ENCODE data around the gene CEP85.
A peak's percentile ranks its signal among the peaks of the same experiment; 100 is the strongest.

The CEP85 gene

DNA sequence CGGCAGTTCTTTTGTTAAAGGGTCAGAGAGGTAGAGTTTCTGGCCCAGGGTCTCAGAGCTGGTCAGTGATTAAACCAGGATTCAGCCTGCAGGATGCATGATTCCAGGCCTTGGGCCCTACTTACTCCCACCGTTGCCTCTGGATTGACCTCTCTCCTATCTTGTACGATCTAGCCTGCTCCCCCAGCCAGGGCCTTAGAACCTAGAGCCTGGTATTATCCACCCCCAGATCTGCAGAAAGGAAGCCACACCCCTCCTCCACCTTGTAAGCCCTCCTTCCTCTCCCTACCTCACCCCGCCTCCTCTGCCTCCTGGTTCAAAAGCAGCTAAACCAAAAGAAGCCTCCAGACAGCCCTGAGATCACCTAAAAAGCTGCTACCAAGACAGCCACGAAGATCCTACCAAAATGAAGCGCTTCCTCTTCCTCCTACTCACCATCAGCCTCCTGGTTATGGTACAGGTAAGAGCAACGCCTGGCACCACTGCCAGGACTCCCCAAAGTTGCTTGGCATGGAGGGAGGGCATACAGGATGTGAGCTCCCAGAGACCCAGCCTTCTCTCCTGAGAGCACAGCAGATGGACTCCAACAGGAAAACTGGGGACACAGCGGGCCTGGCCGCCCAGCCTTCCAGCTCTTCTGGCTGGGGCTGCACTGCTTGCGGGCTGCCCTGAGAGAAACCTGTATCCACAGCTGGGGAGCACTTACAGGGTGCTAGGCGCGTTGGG lies 83.8 kb downstream of the CEP85 start, which contains the start of gene CD52:
CD52 (plus strand) TSS at position 347 of the 726 bp plus-strand sequence; CDS start at position 407, 60 bp downstream.
- DNase-seq = no peak

DNA sequence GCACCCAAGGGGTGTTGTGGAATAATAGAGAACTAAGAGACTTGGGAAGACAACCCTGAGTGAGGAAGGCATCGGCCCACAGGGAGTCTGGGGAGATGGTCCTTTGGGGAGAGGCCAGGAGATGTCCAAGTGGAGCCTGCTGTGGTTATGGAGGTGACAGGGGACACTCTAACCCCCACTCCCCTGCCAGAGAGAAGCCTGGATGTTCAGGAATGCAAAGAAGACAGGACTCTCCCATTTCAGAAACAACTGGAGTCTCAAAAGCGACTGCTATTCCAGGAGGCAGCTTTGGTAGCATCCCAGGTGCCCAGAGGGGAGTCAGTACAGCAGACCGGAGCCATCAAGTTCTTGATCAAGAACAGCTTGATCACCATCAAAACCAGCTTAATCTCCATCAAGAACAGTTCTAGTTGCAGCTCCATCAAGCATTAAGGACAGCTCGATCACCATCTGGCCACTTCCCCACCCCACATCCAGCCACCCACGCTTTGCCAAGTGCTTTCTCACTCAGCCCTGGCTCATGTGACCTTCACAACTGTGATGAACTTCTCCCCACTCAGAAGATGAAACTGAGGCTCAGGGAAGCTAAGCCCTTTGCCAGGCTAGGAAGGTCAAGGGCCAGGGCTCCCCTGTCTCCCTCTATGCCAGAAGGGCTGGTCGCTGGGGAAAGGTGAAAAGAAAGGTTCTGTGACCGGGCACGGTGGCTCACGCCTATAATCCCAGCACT lies 84.5 kb downstream of the CEP85 start:
- DNase-seq = no peak

DNA sequence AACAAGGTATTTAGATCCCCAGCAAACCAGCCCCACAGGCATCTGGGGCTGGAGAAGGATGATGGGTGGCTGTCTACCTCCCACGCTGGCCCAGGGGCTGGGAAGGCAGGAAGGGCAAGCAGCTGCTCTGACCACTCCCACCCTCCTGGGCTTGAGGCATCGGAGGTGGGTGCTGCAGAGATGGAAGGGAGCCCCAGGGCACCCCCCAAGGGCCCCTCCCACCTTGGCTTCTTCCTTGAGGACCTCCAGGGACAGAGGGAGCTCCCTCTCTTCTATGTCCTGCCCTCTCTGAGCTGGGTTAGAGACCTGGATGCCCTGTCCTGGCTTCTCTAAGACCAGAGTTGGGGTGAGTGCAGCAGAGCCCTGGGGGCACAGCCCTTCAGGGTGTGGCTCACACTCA lies 86.9 kb downstream of the CEP85 start:
- DNase-seq = no peak

DNA sequence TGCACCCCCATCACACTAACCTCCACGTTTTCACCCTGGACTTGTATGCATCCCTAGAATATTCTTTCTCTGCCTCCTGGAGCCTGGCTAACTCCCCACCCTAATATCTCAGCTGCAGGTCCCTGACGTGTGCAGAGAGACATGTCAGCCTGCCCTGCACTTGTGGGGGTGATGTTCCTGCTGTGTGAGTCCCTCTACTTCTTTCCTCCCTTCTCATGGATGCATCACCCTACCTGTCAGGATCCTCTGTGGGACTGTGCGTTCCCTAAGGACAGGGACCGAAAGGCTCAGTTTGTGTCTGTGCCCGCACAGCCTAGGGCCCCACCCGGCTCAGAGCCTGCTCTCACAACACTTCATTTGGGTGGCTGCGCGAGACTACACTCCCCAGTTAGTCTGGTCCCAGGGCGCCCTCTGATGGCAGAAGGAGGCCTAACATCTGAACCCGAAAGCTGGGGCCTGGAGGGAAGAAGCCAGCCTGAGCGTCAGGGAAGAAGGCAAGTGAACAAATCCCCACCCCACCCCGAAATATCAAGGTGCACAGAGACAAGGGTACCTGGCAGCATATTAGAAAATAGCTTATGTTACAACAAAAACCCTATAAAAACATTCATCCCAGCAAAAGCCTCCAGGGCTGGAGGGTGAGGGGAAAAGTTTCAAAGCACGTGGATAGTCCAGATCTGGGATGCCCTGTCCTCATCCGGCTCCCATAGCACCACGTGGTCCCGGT lies 87.5 kb downstream of the CEP85 start:
- DNase-seq = peak; percentile 38

DNA sequence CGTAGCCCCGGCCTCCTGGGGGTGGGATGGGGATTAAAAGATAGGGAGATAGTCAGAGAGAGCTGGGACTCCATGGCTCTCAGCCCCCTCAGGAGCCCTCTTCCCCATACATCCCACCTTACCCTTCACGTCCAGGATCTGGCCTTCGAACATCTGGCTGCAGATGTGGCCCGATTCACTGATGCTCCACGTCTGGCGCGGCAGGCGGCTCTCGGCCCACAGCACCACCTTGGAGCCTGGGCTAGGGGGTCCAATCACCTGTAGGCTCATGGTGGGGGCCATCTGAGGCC lies 88.0 kb downstream of the CEP85 start:
- no peak for DNase-seq

DNA sequence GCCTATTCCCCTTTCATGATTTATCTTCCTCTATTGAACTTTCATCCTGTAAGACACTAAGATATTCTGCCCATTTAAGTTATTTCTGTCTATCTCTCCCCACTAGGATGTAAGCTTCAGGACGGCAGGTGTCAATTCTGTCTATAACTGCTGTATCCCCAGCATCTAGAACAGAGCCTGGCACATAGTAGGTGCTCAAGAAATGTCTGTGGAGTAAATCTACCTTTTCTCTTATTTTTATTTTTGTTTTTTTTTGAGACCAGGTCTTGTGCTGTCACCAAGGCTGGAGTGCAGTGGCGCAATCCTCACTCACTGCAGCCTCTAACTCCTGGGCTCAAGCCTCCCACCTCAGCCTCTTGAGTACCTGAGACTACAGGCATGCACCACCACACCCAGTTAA lies 89.4 kb downstream of the CEP85 start:
- DNase-seq = no peak

DNA sequence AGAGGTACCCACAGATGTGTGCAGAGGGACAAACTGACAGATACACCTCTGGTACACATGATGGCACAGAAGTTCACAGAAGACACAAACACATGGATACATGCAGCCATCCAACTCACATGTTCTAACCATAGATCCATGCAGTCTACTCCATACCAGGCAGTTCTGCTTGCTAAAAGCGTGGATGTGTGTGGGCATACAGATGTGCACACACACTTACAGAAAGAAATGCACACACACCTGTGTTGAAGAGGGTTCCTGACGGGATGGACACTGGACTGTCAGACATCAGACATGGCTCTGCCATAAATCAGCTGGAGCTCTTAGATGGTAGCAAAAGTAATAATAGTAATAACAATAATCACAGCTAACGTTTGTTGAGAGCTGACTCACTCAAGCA lies 90.5 kb downstream of the CEP85 start:
- no peak for DNase-seq

DNA sequence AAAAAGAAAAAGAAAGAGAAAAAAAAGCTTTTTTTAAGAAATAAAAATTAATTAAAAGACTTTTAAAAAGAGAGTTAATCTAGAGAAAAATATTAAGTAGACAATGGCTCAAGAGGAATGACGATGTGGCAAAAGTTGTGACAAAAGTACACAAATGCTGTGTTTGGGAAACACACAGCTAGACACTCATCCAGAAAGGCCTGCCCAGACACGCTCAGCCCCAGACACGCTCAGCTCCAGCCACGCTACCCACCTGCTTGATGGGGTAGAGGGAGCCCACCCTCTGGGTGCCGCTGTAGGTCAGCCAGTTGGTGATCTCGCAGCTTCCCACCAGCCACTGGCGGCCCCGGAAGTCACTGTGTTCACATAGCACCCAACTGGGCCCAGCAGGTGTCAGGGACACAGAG lies 94.0 kb downstream of the CEP85 start:
- peak; percentile 93 for DNase-seq
